GM23338 (cell line): ENCODE data around the gene CCDC92B. TPM values are rescaled to one million over a fixed set of nuclear protein-coding genes. Genes with fewer than 3 reads are reported as not detected.

Experiments
- ATAC-seq: fragments of 200-7000 bp; cut with Tn5 transposase; 3 replicates; pipeline ENCODE4 v1.9.1; 2020
- DNase-seq: peaks from one replicate; pipeline ENCODE4 v3.0.0-alpha.2; 2015; ENCODE audit warnings: low spot score
- H2AFZ ChIP-seq: fragments of 200-600 bp; sonication (generic); 2 replicates; pipeline ENCODE4 v1.8.0; 2016; ENCODE audit warnings: antibody characterized with exemption, mild to moderate bottlenecking, moderate library complexity
- H3F3A ChIP-seq: fragments of 200-600 bp; sonication (generic); replicated peaks from 2 replicates; pipeline ENCODE4 v1.8.0; 2017; ENCODE audit warnings: antibody characterized with exemption, mixed run types, low read depth
- H3K27ac ChIP-seq: fragments of 200-600 bp; sonication (generic); 2 replicates; pipeline ENCODE4 v1.6.1; 2016; ENCODE audit warnings: low read depth
- H3K27me3 ChIP-seq: fragments of 200-600 bp; sonication (generic); 2 replicates; pipeline ENCODE4 v1.8.0; 2016; ENCODE audit warnings: mild to moderate bottlenecking, mixed run types, moderate library complexity; ENCODE audit not compliant: insufficient read depth
- H3K36me3 ChIP-seq: fragments of 200-600 bp; sonication (generic); 2 replicates; pipeline ENCODE4 v1.8.0; 2016; ENCODE audit warnings: mild to moderate bottlenecking; ENCODE audit not compliant: insufficient read depth
- H3K4me1 ChIP-seq: fragments of 200-600 bp; sonication (generic); 2 replicates; pipeline ENCODE4 v1.8.0; 2016; ENCODE audit warnings: mild to moderate bottlenecking, moderate library complexity; ENCODE audit not compliant: insufficient read depth
- H3K4me2 ChIP-seq: fragments of 200-600 bp; sonication (generic); 2 replicates; pipeline ENCODE4 v1.7.1; 2017; ENCODE audit warnings: mixed run types
- H3K4me3 ChIP-seq: fragments of 200-600 bp; sonication (generic); 2 replicates; pipeline ENCODE4 v1.6.1; 2016; ENCODE audit warnings: mixed run types
- H3K79me2 ChIP-seq: fragments of 200-600 bp; sonication (generic); replicated peaks from 2 replicates; pipeline ENCODE4 v1.8.0; 2017; ENCODE audit warnings: mild to moderate bottlenecking; ENCODE audit not compliant: insufficient read depth
- H3K9me2 ChIP-seq: fragments of 200-600 bp; sonication (generic); 2 replicates; pipeline ENCODE4 v1.8.0; 2017; ENCODE audit not compliant: insufficient read depth
- H4K20me1 ChIP-seq: fragments of 200-600 bp; sonication (generic); replicated peaks from 2 replicates; pipeline ENCODE4 v1.8.0; 2017; ENCODE audit warnings: mild to moderate bottlenecking; ENCODE audit not compliant: insufficient read depth
- H3K27ac Mint-ChIP-seq: 2 replicates; pipeline ENCODE4 v1.8.0; 2020; ENCODE audit warnings: inconsistent platforms, mild to moderate bottlenecking, moderate library complexity, mixed read lengths
- H3K27me3 Mint-ChIP-seq: 3 replicates; pipeline ENCODE4 v1.8.0; 2022; ENCODE audit warnings: low read depth, mild to moderate bottlenecking, moderate library complexity, mixed read lengths, inconsistent platforms; ENCODE audit not compliant: insufficient read depth, poor library complexity
- H3K36me3 Mint-ChIP-seq: 3 replicates; pipeline ENCODE4 v1.8.0; 2021; ENCODE audit warnings: low read depth, mild to moderate bottlenecking, inconsistent platforms, moderate library complexity, mixed read lengths
- H3K4me1 Mint-ChIP-seq: 3 replicates; pipeline ENCODE4 v1.8.0; 2020; ENCODE audit warnings: mild to moderate bottlenecking, inconsistent platforms, mixed read lengths
- H3K4me3 Mint-ChIP-seq: 3 replicates; pipeline ENCODE4 v1.8.0; 2021; ENCODE audit warnings: moderate library complexity, mild to moderate bottlenecking, inconsistent platforms, mixed read lengths
- H3K9me3 Mint-ChIP-seq: 3 replicates; pipeline ENCODE4 v1.8.0; 2020; ENCODE audit warnings: moderate library complexity, mild to moderate bottlenecking, inconsistent platforms, mixed read lengths
- CREB1 ChIP-seq: fragments of 250-450 bp; sonication (Bioruptor Pico); IDR thresholded peaks from 2 replicates; pipeline ENCODE4 v1.5.0; 2020; ENCODE audit warnings: low read depth, mild to moderate bottlenecking, moderate library complexity
- JUNB ChIP-seq: IDR thresholded peaks from one replicate; pipeline ENCODE4 v1.6.1; 2016; ENCODE audit warnings: antibody characterized with exemption; ENCODE audit not compliant: unreplicated experiment
- NANOG ChIP-seq: IDR thresholded peaks from 2 replicates; pipeline ENCODE4 v1.6.1; 2016; ENCODE audit warnings: antibody characterized with exemption, borderline replicate concordance
- POLR2AphosphoS5 ChIP-seq: IDR thresholded peaks from 2 replicates; pipeline ENCODE4 v1.6.1; 2016; ENCODE audit warnings: antibody characterized with exemption, low read depth
- ZNF114 ChIP-seq: fragments of 250-450 bp; sonication (Bioruptor Pico); IDR thresholded peaks from 2 replicates; pipeline ENCODE4 v1.5.0; 2020; ENCODE audit warnings: mild to moderate bottlenecking, moderate library complexity
- polyA plus RNA-seq: library from polyadenylated mRNA; unstranded; fragments of >200 nt; fragmentation: Nextera tagmentation; extraction: Ambion mirVana; gene quantifications from 2 replicates; pipeline ENCODE4 v1.2.1, GENCODE V29; 2016
- total RNA-seq: library from RNA; depleted of rRNA; stranded (reverse); fragments of >200 nt; shearing (Covaris generic); gene quantifications from 2 replicates; pipeline ENCODE4 v1.2.3, GENCODE V29; 2014
- TF ChIP-seq, protein P1 (sequence below): IDR thresholded peaks from one replicate; pipeline ENCODE4 v1.6.1; 2018; ENCODE audit warnings: antibody characterized with exemption; ENCODE audit not compliant: unreplicated experiment
- TF ChIP-seq, protein P2 (sequence below), 2 experiments: fragments of 200-600 bp in 1 of 2; sonication (generic) in 1 of 2; conservative IDR thresholded peaks; 2 replicates each; pipeline versions ENCODE4 v1.5.1 to v1.6.1; 2016 to 2017; ENCODE audit warnings: antibody characterized with exemption in 2 of 2, low read depth in 2 of 2, mild to moderate bottlenecking in 2 of 2, moderate library complexity in 1 of 2
- TF ChIP-seq, protein P3 (sequence below): IDR thresholded peaks from 2 replicates; pipeline ENCODE4 v1.6.1; 2016; ENCODE audit warnings: antibody characterized with exemption
- TF ChIP-seq, protein P4 (sequence below): fragments of 250-450 bp; sonication (Bioruptor Pico); IDR thresholded peaks from 2 replicates; pipeline ENCODE4 v1.5.0; 2020; ENCODE audit warnings: mild to moderate bottlenecking, moderate library complexity

The CCDC92B gene
- total and polyA plus RNA-seq, 2 experiments from 2014 or later, result 5.7 to 9.1 TPM

DNA sequence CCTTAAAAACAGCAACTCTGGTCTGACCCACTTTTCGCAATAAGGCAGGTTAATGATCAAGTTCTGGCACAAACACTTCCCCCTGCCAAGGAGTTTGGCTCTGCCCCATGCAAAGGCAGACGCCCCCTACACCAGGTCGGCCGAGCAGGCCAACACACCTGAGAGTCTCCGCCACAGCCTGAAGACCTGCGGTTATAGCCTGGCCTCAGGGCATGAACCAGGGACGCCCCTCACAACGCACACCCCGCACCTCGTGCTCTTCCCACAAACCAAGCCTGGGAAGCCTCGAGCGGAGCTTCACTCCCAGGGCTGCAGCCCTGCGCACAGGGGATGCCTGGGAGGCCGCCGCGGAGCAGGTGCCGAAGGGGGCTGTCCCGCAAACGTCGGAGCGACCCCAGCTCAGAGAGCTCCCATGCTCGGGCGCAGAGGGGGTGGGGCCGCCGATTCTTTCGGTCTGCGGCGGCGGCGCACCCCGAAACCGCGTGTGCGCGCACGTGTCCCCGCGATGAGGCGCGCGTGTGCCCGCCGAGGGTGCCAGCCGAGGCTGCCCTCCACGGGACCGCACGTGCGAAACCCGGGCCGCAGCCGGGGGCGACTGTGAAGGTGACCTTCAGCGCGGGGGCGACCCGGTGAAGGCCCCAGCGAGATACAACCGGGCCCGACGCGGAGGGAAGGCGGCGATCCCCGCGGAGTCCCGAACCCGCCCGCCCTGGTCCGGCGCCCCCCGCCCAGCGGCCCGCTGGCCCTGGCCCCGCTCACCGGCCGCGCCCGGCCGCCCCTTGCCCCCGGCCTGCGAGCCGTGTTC is 38.4 kb downstream of the CCDC92B start (continued):
- TF ChIP-seq, protein P1, sequence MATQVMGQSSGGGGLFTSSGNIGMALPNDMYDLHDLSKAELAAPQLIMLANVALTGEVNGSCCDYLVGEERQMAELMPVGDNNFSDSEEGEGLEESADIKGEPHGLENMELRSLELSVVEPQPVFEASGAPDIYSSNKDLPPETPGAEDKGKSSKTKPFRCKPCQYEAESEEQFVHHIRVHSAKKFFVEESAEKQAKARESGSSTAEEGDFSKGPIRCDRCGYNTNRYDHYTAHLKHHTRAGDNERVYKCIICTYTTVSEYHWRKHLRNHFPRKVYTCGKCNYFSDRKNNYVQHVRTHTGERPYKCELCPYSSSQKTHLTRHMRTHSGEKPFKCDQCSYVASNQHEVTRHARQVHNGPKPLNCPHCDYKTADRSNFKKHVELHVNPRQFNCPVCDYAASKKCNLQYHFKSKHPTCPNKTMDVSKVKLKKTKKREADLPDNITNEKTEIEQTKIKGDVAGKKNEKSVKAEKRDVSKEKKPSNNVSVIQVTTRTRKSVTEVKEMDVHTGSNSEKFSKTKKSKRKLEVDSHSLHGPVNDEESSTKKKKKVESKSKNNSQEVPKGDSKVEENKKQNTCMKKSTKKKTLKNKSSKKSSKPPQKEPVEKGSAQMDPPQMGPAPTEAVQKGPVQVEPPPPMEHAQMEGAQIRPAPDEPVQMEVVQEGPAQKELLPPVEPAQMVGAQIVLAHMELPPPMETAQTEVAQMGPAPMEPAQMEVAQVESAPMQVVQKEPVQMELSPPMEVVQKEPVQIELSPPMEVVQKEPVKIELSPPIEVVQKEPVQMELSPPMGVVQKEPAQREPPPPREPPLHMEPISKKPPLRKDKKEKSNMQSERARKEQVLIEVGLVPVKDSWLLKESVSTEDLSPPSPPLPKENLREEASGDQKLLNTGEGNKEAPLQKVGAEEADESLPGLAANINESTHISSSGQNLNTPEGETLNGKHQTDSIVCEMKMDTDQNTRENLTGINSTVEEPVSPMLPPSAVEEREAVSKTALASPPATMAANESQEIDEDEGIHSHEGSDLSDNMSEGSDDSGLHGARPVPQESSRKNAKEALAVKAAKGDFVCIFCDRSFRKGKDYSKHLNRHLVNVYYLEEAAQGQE, result no peak
- TF ChIP-seq ZNF114 (CRISPR knock-in tag), result no peak

DNA sequence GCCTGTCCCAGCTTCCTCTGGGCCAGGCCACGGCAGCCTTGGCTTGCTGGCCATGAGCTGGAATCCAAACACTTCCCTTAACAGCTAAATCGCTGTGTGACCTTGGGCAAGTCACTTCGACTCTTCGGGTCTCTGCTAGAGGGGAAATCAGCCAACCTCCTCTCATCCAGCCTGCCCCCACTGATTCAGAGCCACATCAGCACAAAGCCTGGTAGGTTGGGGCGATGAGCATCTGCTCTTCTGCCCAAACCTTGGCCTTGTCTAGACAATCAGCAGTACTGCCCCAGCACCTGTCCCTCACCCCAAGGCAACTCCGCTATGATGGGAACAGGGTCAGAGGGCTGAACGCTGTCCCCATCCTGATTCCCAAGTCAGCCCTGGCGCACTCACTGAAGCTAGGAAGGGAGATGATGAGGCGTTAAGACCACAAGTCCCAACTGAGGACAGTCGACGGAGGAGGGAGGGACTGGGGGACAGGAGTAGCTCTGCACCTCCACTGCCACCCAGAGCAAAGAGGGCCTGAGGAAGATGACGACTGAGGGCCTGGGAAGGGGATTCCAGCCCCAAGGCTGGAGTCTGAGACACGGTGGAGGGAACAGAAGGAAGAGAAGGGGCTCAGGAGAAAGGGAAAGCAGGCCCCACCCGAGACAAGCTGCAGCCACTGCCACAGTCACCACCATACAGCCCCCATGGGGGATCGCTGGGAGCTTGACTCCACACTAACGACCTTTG is 39.2 kb downstream of the CCDC92B start:
- H3K9me3 Mint-ChIP-seq, result no peaks in the 10 kb centered on the region
- H3K4me1 ChIP-seq, result peaks cover 32% of the 10 kb centered on the region
- peaks cover 10% of the 10 kb centered on the region for H4K20me1 ChIP-seq
- peak overlapping the region; percentile 56; the same call in 1 of the 2 replicates for H2AFZ ChIP-seq
- no peaks in the 10 kb centered on the region for H3K9me2 ChIP-seq
- H3K4me3 ChIP-seq, result peak overlapping the region; percentile 74
- peaks cover 57% of the 10 kb centered on the region for H3K79me2 ChIP-seq
- no peaks in the 10 kb centered on the region; the same call in 2 of the 3 replicates for H3K36me3 Mint-ChIP-seq
- no peak overlapping the region; the same call in 1 of the 2 replicates for H3K27ac Mint-ChIP-seq
- peaks cover 19% of the 10 kb centered on the region; the same call in 1 of the 2 replicates for H3F3A ChIP-seq
- DNase-seq, result no peak
- H3K27me3 Mint-ChIP-seq, result peaks cover 23% of the 10 kb centered on the region
- no peak overlapping the region for H3K27ac ChIP-seq
- ATAC-seq, result no peak
- peaks cover 22% of the 10 kb centered on the region; the same call in 1 of the 2 replicates for H3K27me3 ChIP-seq
- peaks cover 43% of the 10 kb centered on the region for H3K4me1 Mint-ChIP-seq
- H3K4me3 Mint-ChIP-seq, result peak overlapping the region; percentile 84
- H3K4me2 ChIP-seq, result peak overlapping the region; percentile 92
- no peaks in the 10 kb centered on the region for H3K36me3 ChIP-seq
- TF ChIP-seq NANOG (no peak), CREB1 (CRISPR knock-in tag) (no peak), POLR2AphosphoS5 (no peak), JUNB (no peak)
- TF ChIP-seq, protein P2, sequence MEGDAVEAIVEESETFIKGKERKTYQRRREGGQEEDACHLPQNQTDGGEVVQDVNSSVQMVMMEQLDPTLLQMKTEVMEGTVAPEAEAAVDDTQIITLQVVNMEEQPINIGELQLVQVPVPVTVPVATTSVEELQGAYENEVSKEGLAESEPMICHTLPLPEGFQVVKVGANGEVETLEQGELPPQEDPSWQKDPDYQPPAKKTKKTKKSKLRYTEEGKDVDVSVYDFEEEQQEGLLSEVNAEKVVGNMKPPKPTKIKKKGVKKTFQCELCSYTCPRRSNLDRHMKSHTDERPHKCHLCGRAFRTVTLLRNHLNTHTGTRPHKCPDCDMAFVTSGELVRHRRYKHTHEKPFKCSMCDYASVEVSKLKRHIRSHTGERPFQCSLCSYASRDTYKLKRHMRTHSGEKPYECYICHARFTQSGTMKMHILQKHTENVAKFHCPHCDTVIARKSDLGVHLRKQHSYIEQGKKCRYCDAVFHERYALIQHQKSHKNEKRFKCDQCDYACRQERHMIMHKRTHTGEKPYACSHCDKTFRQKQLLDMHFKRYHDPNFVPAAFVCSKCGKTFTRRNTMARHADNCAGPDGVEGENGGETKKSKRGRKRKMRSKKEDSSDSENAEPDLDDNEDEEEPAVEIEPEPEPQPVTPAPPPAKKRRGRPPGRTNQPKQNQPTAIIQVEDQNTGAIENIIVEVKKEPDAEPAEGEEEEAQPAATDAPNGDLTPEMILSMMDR (conservative IDR thresholded peaks at IDR 0.05; ENCODE audit: low read depth in 2 of 2), result no peak
- TF ChIP-seq, protein P3, sequence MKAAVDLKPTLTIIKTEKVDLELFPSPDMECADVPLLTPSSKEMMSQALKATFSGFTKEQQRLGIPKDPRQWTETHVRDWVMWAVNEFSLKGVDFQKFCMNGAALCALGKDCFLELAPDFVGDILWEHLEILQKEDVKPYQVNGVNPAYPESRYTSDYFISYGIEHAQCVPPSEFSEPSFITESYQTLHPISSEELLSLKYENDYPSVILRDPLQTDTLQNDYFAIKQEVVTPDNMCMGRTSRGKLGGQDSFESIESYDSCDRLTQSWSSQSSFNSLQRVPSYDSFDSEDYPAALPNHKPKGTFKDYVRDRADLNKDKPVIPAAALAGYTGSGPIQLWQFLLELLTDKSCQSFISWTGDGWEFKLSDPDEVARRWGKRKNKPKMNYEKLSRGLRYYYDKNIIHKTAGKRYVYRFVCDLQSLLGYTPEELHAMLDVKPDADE, result no peak
- TF ChIP-seq, protein P4, sequence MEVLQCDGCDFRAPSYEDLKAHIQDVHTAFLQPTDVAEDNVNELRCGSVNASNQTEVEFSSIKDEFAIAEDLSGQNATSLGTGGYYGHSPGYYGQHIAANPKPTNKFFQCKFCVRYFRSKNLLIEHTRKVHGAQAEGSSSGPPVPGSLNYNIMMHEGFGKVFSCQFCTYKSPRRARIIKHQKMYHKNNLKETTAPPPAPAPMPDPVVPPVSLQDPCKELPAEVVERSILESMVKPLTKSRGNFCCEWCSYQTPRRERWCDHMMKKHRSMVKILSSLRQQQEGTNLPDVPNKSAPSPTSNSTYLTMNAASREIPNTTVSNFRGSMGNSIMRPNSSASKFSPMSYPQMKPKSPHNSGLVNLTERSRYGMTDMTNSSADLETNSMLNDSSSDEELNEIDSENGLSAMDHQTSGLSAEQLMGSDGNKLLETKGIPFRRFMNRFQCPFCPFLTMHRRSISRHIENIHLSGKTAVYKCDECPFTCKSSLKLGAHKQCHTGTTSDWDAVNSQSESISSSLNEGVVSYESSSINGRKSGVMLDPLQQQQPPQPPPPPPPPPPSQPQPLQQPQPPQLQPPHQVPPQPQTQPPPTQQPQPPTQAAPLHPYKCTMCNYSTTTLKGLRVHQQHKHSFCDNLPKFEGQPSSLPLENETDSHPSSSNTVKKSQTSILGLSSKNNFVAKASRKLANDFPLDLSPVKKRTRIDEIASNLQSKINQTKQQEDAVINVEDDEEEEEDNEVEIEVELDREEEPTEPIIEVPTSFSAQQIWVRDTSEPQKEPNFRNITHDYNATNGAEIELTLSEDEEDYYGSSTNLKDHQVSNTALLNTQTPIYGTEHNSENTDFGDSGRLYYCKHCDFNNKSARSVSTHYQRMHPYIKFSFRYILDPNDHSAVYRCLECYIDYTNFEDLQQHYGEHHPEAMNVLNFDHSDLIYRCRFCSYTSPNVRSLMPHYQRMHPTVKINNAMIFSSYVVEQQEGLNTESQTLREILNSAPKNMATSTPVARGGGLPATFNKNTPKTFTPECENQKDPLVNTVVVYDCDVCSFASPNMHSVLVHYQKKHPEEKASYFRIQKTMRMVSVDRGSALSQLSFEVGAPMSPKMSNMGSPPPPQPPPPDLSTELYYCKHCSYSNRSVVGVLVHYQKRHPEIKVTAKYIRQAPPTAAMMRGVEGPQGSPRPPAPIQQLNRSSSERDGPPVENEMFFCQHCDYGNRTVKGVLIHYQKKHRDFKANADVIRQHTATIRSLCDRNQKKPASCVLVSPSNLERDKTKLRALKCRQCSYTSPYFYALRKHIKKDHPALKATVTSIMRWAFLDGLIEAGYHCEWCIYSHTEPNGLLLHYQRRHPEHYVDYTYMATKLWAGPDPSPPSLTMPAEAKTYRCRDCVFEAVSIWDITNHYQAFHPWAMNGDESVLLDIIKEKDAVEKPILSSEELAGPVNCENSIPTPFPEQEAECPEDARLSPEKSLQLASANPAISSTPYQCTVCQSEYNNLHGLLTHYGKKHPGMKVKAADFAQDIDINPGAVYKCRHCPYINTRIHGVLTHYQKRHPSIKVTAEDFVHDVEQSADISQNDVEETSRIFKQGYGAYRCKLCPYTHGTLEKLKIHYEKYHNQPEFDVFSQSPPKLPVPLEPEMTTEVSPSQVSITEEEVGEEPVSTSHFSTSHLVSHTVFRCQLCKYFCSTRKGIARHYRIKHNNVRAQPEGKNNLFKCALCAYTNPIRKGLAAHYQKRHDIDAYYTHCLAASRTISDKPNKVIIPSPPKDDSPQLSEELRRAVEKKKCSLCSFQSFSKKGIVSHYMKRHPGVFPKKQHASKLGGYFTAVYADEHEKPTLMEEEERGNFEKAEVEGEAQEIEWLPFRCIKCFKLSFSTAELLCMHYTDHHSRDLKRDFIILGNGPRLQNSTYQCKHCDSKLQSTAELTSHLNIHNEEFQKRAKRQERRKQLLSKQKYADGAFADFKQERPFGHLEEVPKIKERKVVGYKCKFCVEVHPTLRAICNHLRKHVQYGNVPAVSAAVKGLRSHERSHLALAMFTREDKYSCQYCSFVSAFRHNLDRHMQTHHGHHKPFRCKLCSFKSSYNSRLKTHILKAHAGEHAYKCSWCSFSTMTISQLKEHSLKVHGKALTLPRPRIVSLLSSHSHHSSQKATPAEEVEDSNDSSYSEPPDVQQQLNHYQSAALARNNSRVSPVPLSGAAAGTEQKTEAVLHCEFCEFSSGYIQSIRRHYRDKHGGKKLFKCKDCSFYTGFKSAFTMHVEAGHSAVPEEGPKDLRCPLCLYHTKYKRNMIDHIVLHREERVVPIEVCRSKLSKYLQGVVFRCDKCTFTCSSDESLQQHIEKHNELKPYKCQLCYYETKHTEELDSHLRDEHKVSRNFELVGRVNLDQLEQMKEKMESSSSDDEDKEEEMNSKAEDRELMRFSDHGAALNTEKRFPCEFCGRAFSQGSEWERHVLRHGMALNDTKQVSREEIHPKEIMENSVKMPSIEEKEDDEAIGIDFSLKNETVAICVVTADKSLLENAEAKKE (CRISPR knock-in tag), result no peak
